ENCODE data around the gene GTF2F2.

GTF2F2 gene

GRCh38 chr13:45316338-45316737 is 196.0 kb downstream of the GTF2F2 start:
- no peak for TF ChIP-seq CTCF (IDR thresholded peaks at IDR 0.05; ENCODE audit: low read depth, low read length)

GRCh38 chr13:45316996-45317395 is 196.7 kb downstream of the GTF2F2 start:
- DNase-seq (ENCODE audit: extremely low read depth, low read depth), result no peak
- TF ChIP-seq CTCF (IDR thresholded peaks at IDR 0.05; ENCODE audit: low read depth, low read length), result no peak

More at GRCh38 chr13:45316338-45316737, 196.0 kb downstream of the GTF2F2 start:
- no peak for DNase-seq (ENCODE audit: extremely low read depth, low read depth)

GRCh38 chr13:45320876-45321629 is 200.7 kb downstream of the GTF2F2 start:
- no peak for TF ChIP-seq CTCF (IDR thresholded peaks at IDR 0.05; ENCODE audit: low read depth, low read length)
- no peak for DNase-seq (ENCODE audit: extremely low read depth, low read depth)

- TF ChIP-seq CTCF (IDR thresholded peaks at IDR 0.05; ENCODE audit: low read depth, low read length), result 0 out of 2 replicates have a peak, but pooled peaks have one; percentile 3
- DNase-seq (ENCODE audit: extremely low read depth, low read depth), result no peak
These were observed 205.5 kb downstream of the GTF2F2 start for GRCh38 chr13:45325806-45326205.

- no peak for DNase-seq (ENCODE audit: extremely low read depth, low read depth)
- TF ChIP-seq CTCF (IDR thresholded peaks at IDR 0.05; ENCODE audit: low read depth, low read length), result no peak
These were observed 207.1 kb downstream of the GTF2F2 start for GRCh38 chr13:45327253-45327955.

- no peak for DNase-seq (ENCODE audit: extremely low read depth, low read depth)
- no peak for TF ChIP-seq CTCF (IDR thresholded peaks at IDR 0.05; ENCODE audit: low read depth, low read length)
These were observed 208.4 kb downstream of the GTF2F2 start for GRCh38 chr13:45328661-45329111.

GRCh38 chr13:45331123-45331619 is 210.9 kb downstream of the GTF2F2 start:
- DNase-seq (ENCODE audit: extremely low read depth, low read depth), result no peak
- TF ChIP-seq CTCF (IDR thresholded peaks at IDR 0.05; ENCODE audit: low read depth, low read length), result no peak
